Dedifferentiated amniotic fluid mesenchymal stem cell (primary cell): ENCODE results near the gene ABLIM1.
A peak's percentile ranks its signal among the peaks of the same experiment; 100 is the strongest.

Source experiments
- DNase-seq: peaks from one replicate; pipeline ENCODE4 v3.0.0-alpha.2; 2016; ENCODE audit errors: extremely low spot score

Gene ABLIM1

GRCh38 chr10:114547056-114547455, 111.0 kb downstream of the ABLIM1 start:
- no peak for DNase-seq

GRCh38 chr10:114545819-114546218, 112.3 kb downstream of the ABLIM1 start:
- no peak for DNase-seq

GRCh38 chr10:114545071-114545470, 113.0 kb downstream of the ABLIM1 start:
- DNase-seq: no peak

GRCh38 chr10:114544045-114544659, 113.9 kb downstream of the ABLIM1 start:
- DNase-seq: no peak

GRCh38 chr10:114543456-114543855, 114.6 kb downstream of the ABLIM1 start:
- DNase-seq: no peak

GRCh38 chr10:114542373-114542772, 115.7 kb downstream of the ABLIM1 start:
- no peak for DNase-seq

GRCh38 chr10:114541797-114542160, 116.3 kb downstream of the ABLIM1 start:
- DNase-seq: no peak

GRCh38 chr10:114541081-114541796, 116.8 kb downstream of the ABLIM1 start:
- DNase-seq: peak; percentile 81

- DNase-seq: no peak
Measured at GRCh38 chr10:114540236-114540635, 117.8 kb downstream of the ABLIM1 start.

GRCh38 chr10:114539623-114540022, 118.5 kb downstream of the ABLIM1 start:
- no peak for DNase-seq

GRCh38 chr10:114538181-114538906, 119.7 kb downstream of the ABLIM1 start:
- DNase-seq: no peak

- no peak for DNase-seq
Measured at GRCh38 chr10:114537736-114538135, 120.3 kb downstream of the ABLIM1 start.

GRCh38 chr10:114534571-114534981, 123.5 kb downstream of the ABLIM1 start:
- no peak for DNase-seq

GRCh38 chr10:114532226-114532625, 125.8 kb downstream of the ABLIM1 start:
- no peak for DNase-seq

GRCh38 chr10:114526504-114527238, 131.4 kb downstream of the ABLIM1 start:
- no peak for DNase-seq

- no peak for DNase-seq
Measured at GRCh38 chr10:114526126-114526503, 132.0 kb downstream of the ABLIM1 start.

GRCh38 chr10:114525368-114525949, 132.6 kb downstream of the ABLIM1 start:
- DNase-seq: no peak

GRCh38 chr10:114523876-114524275, 134.2 kb downstream of the ABLIM1 start:
- no peak for DNase-seq

- no peak for DNase-seq
Measured at GRCh38 chr10:114521255-114521654, 136.8 kb downstream of the ABLIM1 start.

- no peak for DNase-seq
Measured at GRCh38 chr10:114520453-114520852, 137.6 kb downstream of the ABLIM1 start.

- DNase-seq: no peak
Measured at GRCh38 chr10:114519756-114520293, 138.2 kb downstream of the ABLIM1 start.

- DNase-seq: no peak
Measured at GRCh38 chr10:114519306-114519669, 138.8 kb downstream of the ABLIM1 start.
